ENCODE measurements around the gene GNAQ.

GRCh38 chr9:77969083-77969482 is 62.5 kb downstream of the GNAQ start:
- no peak for TF ChIP-seq MAFK (IDR thresholded peaks at IDR 0.05; ENCODE audit: low read depth, low read length)
- no peak for TF ChIP-seq CTCF (conservative IDR thresholded peaks at IDR 0.05; ENCODE audit: low read depth, low read length)
- TF ChIP-seq POLR2A (IDR thresholded peaks at IDR 0.05; ENCODE audit: low read depth, low read length): no peak
- no peak for TF ChIP-seq BHLHE40 (IDR thresholded peaks at IDR 0.05; ENCODE audit: low read depth, low read length)
- TF ChIP-seq RAD21 (IDR thresholded peaks at IDR 0.05; ENCODE audit: low read length): no peak
- no peak for TF ChIP-seq USF2 (IDR thresholded peaks at IDR 0.05; ENCODE audit: low read depth, low read length)
- TF ChIP-seq RFX5 (IDR thresholded peaks at IDR 0.05; ENCODE audit: low read depth, low read length): no peak
- no peak for TF ChIP-seq CEBPB (IDR thresholded peaks at IDR 0.05; ENCODE audit: low read depth, low read length)
- no peak for TF ChIP-seq RCOR1 (IDR thresholded peaks at IDR 0.05; ENCODE audit: insufficient replicate concordance, low read length)
- no peak for TF ChIP-seq FOS (IDR thresholded peaks at IDR 0.05; ENCODE audit: low read depth, low read length)
- TF ChIP-seq MXI1 (IDR thresholded peaks at IDR 0.05; ENCODE audit: borderline replicate concordance, low read depth, low read length): no peak
- TF ChIP-seq MAZ (IDR thresholded peaks at IDR 0.05; ENCODE audit: borderline replicate concordance, low read depth, low read length): no peak
- TF ChIP-seq ELK1 (IDR thresholded peaks at IDR 0.05; ENCODE audit: borderline replicate concordance, low read depth, low read length): no peak
- no peak for TF ChIP-seq NFE2L2 (IDR thresholded peaks at IDR 0.05; ENCODE audit: low read depth, low read length)

Measured in IMR-90 (cell line).